ENCODE results near the gene NRXN3.

Gene NRXN3

GRCh38 chr14:79175671-79176070 is 1005.5 kb downstream of the NRXN3 start:
- in situ Hi-C loops (cut with MboI; ENCODE audit: low sequenced_read_pairs), result no loop called here

GRCh38 chr14:79177106-79177505 is 1006.9 kb downstream of the NRXN3 start:
- in situ Hi-C loops (cut with MboI; ENCODE audit: low sequenced_read_pairs), result no loop called here

- in situ Hi-C loops (cut with MboI; ENCODE audit: low sequenced_read_pairs), result no loop called here
Measured at GRCh38 chr14:79178719-79179118, 1008.5 kb downstream of the NRXN3 start.

- in situ Hi-C loops (cut with MboI; ENCODE audit: low sequenced_read_pairs), result no loop called here
Measured at GRCh38 chr14:79179985-79180384, 1009.8 kb downstream of the NRXN3 start.

- in situ Hi-C loops (cut with MboI; ENCODE audit: low sequenced_read_pairs), result no loop called here
Measured at GRCh38 chr14:79180656-79181055, 1010.5 kb downstream of the NRXN3 start.

GRCh38 chr14:79186523-79186922 is 1016.4 kb downstream of the NRXN3 start:
- in situ Hi-C loops (cut with MboI; ENCODE audit: low sequenced_read_pairs), result no loop called here

- in situ Hi-C loops (cut with MboI; ENCODE audit: low sequenced_read_pairs), result no loop called here
Measured at GRCh38 chr14:79193689-79194477, 1023.7 kb downstream of the NRXN3 start.

- in situ Hi-C loops (cut with MboI; ENCODE audit: low sequenced_read_pairs), result no loop called here
Measured at GRCh38 chr14:79196216-79196615, 1026.0 kb downstream of the NRXN3 start.

- in situ Hi-C loops (cut with MboI; ENCODE audit: low sequenced_read_pairs), result no loop called here
Measured at GRCh38 chr14:79197516-79197915, 1027.3 kb downstream of the NRXN3 start.

GRCh38 chr14:79199217-79199616 is 1029.0 kb downstream of the NRXN3 start:
- in situ Hi-C loops (cut with MboI; ENCODE audit: low sequenced_read_pairs), result no loop called here

- in situ Hi-C loops (cut with MboI; ENCODE audit: low sequenced_read_pairs), result no loop called here
Measured at GRCh38 chr14:79201564-79202207, 1031.5 kb downstream of the NRXN3 start.

- in situ Hi-C loops (cut with MboI; ENCODE audit: low sequenced_read_pairs), result no loop called here
Measured at GRCh38 chr14:79204591-79204990, 1034.4 kb downstream of the NRXN3 start.

GRCh38 chr14:79209418-79209817 is 1039.2 kb downstream of the NRXN3 start:
- in situ Hi-C loops (cut with MboI; ENCODE audit: low sequenced_read_pairs), result no loop called here

- in situ Hi-C loops (cut with MboI; ENCODE audit: low sequenced_read_pairs), result no loop called here
Measured at GRCh38 chr14:79225815-79226214, 1055.6 kb downstream of the NRXN3 start.

GRCh38 chr14:79229383-79229909 is 1059.3 kb downstream of the NRXN3 start:
- in situ Hi-C loops (cut with MboI; ENCODE audit: low sequenced_read_pairs), result no loop called here

GRCh38 chr14:79242666-79243065 is 1072.5 kb downstream of the NRXN3 start:
- in situ Hi-C loops (cut with MboI; ENCODE audit: low sequenced_read_pairs), result no loop called here

- in situ Hi-C loops (cut with MboI; ENCODE audit: low sequenced_read_pairs), result no loop called here
Measured at GRCh38 chr14:79246173-79246572, 1076.0 kb downstream of the NRXN3 start.

- in situ Hi-C loops (cut with MboI; ENCODE audit: low sequenced_read_pairs), result no loop called here
Measured at GRCh38 chr14:79248126-79248525, 1078.0 kb downstream of the NRXN3 start.

- in situ Hi-C loops (cut with MboI; ENCODE audit: low sequenced_read_pairs), result no loop called here
Measured at GRCh38 chr14:79248771-79249170, 1078.6 kb downstream of the NRXN3 start.

- in situ Hi-C loops (cut with MboI; ENCODE audit: low sequenced_read_pairs), result no loop called here
Measured at GRCh38 chr14:79251278-79251677, 1081.1 kb downstream of the NRXN3 start.

- in situ Hi-C loops (cut with MboI; ENCODE audit: low sequenced_read_pairs), result no loop called here
Measured at GRCh38 chr14:79253576-79253975, 1083.4 kb downstream of the NRXN3 start.

GRCh38 chr14:79254069-79254775 is 1084.0 kb downstream of the NRXN3 start:
- in situ Hi-C loops (cut with MboI; ENCODE audit: low sequenced_read_pairs), result no loop called here

Data from HL-60/S4 treated with phorbol 12-myristate 13-acetate at 8.2 ng/mL for 4 days and 3 days (cell line).